Epithelial cell of proximal tubule (primary cell): ENCODE results near the gene TBKBP1. TPM values are rescaled to one million over a fixed set of nuclear protein-coding genes. Genes with fewer than 3 reads are reported as not detected.

Source experiments
- DNase-seq: peaks from one replicate; pipeline ENCODE4 v3.0.0-alpha.2; 2011; ENCODE audit warnings: low read depth
- H3K4me3 ChIP-seq: 2 replicates; pipeline ENCODE4 v1.5.1; 2011; ENCODE audit warnings: low read depth, mild to moderate bottlenecking, low read length
- total RNA-seq: library from RNA; depleted of rRNA; stranded (reverse); fragments of >200 nt; gene quantifications from 2 replicates; pipeline ENCODE4 v1.2.3, GENCODE V29; 2015
- TF ChIP-seq, protein P1 (sequence below): conservative IDR thresholded peaks from 2 replicates; pipeline ENCODE4 v1.5.1; 2012; ENCODE audit warnings: low read depth, mild to moderate bottlenecking, low read length

Gene TBKBP1
- total RNA-seq, 1 donor from 2014 or later = 4.2 TPM

DNA sequence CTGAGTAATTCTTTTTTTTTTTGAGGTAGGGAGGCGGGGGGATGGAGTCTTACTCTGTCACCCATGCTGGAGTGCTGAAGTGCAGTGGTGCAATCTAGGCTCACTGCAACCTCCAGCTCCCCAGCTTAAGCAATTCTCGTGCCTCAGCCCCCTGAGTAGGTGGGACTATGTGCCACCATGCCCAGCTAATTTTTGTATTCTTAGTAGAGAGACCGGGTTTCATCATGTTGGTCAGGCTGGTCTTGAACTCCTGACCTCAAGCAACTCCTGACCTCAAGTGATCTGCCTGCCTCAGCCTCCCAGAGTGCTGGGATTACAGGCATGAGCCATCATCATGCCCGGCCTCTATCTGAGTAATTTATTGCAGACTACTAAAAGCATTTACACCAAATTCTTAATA, 24.9 kb upstream of the TBKBP1 start:
- TF ChIP-seq, protein P1, sequence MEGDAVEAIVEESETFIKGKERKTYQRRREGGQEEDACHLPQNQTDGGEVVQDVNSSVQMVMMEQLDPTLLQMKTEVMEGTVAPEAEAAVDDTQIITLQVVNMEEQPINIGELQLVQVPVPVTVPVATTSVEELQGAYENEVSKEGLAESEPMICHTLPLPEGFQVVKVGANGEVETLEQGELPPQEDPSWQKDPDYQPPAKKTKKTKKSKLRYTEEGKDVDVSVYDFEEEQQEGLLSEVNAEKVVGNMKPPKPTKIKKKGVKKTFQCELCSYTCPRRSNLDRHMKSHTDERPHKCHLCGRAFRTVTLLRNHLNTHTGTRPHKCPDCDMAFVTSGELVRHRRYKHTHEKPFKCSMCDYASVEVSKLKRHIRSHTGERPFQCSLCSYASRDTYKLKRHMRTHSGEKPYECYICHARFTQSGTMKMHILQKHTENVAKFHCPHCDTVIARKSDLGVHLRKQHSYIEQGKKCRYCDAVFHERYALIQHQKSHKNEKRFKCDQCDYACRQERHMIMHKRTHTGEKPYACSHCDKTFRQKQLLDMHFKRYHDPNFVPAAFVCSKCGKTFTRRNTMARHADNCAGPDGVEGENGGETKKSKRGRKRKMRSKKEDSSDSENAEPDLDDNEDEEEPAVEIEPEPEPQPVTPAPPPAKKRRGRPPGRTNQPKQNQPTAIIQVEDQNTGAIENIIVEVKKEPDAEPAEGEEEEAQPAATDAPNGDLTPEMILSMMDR = no peak
- no peak for DNase-seq
- no peak overlapping the region for H3K4me3 ChIP-seq

DNA sequence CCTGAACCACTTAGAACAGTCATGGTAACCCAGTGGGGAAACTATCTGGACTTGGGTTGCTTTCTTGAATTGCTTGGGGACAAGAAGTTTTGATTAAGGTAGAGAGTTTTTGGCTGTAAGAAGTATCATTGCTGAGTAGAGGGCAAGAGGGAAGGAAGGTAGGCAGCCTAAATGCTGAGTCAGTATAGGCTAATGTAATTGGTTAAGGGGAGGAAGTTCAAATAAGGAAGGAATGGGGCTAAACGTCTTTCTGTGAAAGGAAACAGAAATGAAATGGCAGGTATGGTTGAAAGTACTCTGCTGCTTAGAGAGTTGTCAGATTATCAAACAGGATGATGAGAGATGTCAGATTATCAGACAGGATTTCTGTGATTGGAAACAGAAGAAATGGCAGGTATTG, 23.9 kb upstream of the TBKBP1 start:
- H3K4me3 ChIP-seq = no peak overlapping the region
- TF ChIP-seq, protein P1 = no peak
- DNase-seq = no peak

DNA sequence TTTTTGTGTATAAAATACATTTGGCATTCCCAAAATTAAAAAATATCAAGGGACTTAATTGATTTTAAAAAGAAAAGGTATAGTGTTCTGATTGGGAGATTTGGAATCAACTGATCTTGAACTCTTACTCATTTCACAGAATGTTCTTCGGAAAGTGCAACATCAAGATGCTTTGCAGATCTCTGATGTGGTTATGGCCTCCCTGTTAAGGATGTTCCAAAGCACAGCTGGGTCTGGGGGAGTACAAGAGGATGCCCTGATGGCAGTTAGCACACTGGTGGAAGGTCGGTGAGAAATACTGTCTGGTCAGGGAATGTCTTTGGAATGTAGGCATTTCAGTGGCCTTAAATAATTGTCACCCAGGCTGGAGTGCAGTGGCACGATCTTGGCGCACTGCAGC, 19.5 kb upstream of the TBKBP1 start:
- H3K4me3 ChIP-seq = no peak overlapping the region
- no peak for DNase-seq

DNA sequence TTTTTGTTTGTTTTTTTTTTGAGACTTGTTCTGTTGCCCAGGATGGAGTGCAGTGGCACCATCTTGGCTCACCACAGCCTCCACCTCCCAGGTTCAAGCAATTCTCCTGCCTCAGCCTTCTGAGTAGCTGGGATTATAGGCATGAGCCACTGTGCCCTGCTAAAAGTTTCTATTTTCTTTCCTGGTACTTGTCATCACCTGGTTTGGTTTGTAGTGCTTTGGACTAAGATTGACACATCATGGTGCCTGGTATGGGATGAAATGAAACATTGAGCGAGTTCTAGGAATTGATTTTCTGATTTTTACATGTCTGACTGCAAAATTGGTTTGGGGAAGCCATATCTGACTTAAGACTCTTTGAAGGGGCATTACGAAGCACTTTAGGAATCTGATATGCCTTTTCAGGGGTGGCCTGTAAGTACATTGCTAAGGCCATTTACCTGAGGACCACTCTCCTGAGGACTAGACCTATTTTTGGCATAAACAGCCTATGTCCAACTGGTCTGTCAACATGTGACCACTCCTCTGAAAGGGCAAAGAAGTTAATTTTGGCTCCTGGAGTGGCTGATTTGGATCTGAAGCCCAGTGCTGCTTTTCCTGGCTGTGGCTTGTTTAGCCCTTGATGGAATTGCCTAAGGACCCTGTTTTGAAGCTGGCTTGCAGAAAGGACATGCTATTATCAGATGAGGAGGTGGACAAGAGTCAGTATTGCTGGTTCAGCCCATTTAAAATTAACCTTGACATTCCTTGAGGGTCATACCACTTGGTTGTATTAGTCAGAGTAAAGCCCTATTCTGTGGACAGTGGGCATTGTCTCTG, 18.4 kb upstream of the TBKBP1 start:
- H3K4me3 ChIP-seq = no peak overlapping the region
- DNase-seq = no peak
- TF ChIP-seq, protein P1 = no peak

More for the DNA sequence above, 19.5 kb upstream of the TBKBP1 start:
- TF ChIP-seq, protein P1 = no peak

DNA sequence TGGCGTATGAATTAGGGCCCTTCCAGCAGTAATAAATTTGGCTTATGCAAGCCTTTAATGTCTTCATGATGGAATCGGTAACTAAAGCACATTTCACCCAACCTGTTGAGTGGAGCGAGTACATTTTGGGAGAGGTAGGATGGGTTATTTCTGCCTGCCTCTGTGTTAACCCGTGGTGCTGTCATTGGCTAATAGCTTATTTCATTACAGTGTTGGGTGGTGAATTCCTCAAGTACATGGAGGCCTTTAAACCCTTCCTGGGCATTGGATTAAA, 17.8 kb upstream of the TBKBP1 start:
- TF ChIP-seq, protein P1 = no peak
- H3K4me3 ChIP-seq = no peak overlapping the region
- DNase-seq = no peak

DNA sequence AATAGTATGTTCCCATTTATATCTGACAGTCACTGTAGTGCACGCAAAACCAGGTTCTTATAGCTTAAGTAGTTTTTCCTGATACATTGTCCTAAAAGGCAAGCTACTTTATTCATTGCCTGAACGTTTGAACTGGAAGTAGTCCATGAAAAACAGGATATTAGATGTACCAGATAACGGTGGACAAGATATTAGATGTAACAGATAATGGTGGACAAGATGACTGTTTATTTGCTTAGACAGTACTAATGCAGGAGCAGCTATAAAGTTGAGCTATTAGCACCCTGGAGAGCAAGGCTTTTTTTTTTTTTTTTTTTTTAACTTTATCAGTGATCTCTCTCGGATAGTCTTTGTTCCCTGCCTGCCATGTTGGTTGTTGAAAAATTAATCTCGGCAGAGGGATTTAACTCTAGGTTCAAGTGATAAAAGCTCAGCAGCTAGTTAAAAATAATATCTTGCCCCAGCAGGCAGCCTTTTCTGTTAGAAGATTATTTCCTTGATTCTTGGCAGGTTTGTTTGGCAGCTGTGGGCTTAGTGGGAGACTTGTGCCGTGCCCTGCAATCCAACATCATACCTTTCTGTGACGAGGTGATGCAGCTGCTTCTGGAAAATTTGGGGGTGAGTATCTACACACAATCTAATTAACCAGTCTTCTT, 17.3 kb upstream of the TBKBP1 start:
- H3K4me3 ChIP-seq = no peak overlapping the region
- TF ChIP-seq, protein P1 = no peak
- no peak for DNase-seq

DNA sequence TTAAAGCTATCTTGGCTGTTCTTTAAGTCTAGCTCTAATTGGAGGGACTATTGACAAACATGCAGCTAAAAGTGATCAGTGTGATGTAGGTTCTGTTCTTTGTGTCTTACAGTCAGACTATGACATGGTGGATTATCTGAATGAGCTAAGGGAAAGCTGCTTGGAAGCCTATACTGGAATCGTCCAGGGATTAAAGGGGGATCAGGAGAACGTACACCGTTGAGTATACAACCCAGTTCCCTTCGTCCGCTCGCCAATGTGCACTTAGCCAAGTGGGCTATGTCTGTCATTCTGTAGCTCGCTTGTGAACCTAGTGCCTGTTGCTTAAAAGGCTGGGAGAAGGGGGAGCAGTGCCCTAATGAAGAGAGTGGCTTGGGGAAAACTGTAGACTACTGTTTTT, 15.8 kb upstream of the TBKBP1 start:
- TF ChIP-seq, protein P1 = no peak
- no peak for DNase-seq
- H3K4me3 ChIP-seq = no peak overlapping the region
